Measurements from ENCODE around the gene WDR48.

The WDR48 gene

DNA sequence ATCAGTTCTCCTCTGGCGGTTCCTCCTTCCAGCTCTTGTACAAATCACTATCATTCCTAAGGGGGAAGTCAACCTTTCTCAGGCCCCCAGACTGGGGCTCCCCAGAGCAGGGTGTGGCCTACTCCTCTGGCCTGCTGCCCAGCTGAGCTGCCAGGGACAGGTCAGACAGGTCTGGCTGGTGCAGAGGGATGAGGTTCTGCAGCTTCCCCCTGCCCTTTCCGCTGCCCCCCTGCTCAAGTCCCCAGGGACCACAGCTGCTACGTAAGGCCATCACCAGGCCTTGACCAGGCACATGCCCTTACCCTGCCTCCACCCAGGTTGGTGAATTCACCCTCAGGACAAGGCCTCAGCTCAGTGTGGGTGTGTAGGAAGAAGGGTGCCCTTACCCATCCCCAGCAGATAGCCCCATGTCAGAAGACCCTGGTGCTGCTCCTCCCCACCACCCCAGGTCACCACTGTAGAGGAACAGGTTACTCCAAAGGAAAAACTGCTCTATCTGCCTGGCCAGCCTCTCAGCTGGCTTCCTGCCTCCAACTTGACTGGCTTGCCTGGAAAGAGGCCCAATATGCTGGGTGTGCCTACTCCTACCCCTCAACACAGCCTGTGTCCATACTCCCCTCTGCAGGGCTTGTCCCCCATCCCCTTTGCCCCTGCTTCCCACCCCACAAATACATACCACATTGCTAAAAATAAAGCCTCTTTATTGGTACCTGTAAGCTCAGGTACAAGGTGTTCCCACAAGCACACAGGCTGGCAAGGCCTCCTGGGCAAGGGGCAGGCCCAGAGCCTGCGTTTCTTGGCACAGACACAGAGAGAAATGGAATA, 89.6 kb downstream of the WDR48 start:
- DNase-seq, result no peak

DNA sequence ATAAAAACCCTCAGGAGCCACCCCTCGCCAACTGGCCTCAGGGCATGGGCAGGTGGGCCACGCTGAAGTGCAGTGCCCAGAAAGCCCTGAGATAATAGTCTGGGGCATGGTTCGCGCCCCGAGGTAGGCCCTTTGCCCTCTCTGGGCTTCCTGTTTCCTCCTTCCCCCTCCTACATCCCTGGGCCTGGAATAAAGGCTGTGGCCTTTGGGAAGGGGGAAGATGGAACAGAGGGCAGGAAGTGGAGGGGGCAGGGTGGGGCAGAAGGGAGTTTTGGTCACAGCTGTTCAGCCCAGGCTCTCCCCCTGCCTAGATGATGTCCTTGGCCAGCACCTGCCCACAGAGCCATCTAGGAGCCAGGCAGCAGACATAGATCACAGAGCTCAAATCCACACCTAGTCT, 90.3 kb downstream of the WDR48 start:
- DNase-seq, result no peak

DNA sequence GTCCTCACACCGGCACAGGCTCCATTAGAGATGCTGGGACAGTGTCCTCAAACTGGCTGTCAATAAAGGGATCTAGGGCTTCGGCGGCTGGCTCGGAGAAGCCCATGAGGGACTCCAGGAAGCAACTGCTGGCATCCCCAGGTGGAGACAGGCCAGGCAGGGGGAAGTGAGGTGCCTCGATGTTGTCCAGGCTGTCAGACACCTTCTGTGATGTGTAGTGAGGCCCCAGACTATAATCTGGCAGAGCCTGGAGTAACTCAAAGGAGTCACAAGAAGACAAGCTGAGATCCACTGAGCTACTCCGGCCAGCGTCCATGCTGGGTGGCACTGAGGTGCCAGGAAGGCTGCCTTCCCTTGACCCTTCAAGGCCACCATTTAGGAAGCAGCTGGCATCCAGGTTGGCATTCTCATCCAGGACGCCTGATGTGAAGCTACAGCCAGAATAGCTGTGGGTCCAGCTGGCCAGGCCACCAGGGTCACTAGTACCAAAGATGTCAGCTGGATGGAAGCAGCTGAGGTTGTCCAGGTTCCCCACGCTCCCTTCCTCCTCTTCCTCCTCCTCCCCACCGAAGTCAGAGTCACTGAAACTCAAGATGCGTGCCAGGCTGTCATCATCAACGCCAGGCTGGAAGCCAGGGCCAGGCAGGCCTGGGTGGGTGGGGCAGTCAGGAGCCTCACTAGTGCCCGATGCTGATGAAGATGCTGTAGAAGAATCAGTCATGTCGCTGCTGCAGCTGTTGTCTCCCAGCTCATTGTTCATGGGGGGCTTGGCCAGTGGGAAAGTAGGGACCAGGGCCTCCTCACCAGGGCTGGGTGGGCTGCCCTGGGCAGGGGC, 91.5 kb downstream of the WDR48 start:
- no peak for DNase-seq

DNA sequence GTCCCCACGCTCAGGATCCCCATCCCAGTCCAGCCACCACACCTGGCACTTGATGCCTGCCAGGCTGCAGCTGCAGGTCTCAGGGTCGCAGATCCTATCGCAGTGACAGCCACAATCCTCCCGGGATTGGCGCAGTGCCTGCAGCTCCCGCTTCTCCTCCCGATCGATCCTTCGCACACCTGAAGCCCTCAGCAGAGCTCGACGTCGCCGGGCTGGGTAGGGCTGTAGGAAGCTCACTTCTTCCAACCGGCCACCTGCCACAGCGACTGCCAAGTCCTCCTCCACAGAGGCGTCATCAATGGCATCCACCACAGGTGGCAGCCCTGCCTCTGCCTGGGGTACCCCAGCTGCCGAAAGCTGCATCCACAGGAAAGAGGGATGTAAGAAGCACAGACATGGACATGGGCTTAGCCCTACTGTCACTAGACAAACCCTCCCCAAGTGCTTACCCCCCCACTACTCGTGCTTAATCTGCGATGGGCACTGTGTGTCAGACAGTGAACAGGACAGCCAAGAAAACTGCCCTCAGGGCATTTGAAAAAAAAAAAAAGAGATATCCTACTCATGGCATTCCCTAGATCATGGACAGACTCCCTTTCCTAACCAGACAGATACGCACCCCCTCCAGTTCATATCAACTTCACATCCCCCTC, 92.4 kb downstream of the WDR48 start:
- no peak for DNase-seq

GRCh38 chr3:39144748-39145380, 93.0 kb downstream of the WDR48 start:
- no peak for DNase-seq

DNA sequence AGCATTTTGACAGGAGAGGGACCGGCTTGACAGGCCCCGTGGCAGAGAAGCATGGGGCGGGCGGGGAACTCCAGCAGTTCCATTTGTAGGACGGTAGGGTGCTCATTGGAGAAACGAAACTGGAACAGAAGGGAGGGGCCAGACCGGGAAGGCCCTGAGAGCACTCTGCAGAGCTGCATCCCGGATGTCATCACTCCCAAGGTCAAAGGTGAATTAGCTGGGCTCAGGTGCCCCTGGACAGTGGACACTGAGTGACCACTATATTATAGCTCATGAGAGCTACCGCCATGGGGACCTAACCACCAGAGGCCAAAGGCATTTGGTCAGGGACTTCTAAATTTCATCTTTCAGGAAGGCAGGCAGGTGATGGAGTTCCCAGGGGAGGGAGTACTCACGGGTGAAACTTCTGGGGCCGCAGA, 94.3 kb downstream of the WDR48 start:
- no peak for DNase-seq
